Esophagus muscularis mucosa (tissue), 3 donors: Measurements from ENCODE around the gene REV1.

Experiments
- EP300 ChIP-seq: sonication (generic); formaldehyde crosslinking; IDR thresholded peaks from one replicate; pipeline ENCODE4 v1.6.1; 2017; ENCODE audit warnings: antibody characterized with exemption
- TF ChIP-seq, protein P1 (sequence below), 3 experiments: fragments of 200-600 bp in 2 of 3; fragments of 450-650 bp in 1 of 3; sonication (generic) in 2 of 3; IDR thresholded peaks; one replicate each; pipeline ENCODE4 v1.5.1; 2017 to 2019; ENCODE audit warnings: antibody characterized with exemption in 3 of 3, mild to moderate bottlenecking in 2 of 3, moderate library complexity in 1 of 3

DNA sequence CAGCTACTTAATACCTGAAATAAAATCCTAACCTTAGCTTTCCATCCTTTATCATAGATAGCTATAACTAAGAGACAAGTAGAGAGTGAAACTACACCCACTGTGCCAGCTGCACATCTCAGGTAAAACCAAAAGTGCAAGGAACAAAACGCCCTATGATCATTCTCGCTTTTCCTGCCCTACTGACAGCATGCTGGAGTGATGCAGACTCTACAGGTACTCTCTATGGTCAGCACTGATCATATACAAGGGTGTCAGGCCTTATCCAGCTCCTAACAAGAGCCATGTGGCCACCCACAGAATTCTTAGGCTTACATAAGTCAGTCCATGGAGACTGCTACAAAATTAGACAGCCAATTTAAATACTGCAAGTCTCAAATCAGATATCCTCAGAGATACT is 45.6 kb downstream of the REV1 start:
- TF ChIP-seq EP300 = no peak
- TF ChIP-seq, protein P1, sequence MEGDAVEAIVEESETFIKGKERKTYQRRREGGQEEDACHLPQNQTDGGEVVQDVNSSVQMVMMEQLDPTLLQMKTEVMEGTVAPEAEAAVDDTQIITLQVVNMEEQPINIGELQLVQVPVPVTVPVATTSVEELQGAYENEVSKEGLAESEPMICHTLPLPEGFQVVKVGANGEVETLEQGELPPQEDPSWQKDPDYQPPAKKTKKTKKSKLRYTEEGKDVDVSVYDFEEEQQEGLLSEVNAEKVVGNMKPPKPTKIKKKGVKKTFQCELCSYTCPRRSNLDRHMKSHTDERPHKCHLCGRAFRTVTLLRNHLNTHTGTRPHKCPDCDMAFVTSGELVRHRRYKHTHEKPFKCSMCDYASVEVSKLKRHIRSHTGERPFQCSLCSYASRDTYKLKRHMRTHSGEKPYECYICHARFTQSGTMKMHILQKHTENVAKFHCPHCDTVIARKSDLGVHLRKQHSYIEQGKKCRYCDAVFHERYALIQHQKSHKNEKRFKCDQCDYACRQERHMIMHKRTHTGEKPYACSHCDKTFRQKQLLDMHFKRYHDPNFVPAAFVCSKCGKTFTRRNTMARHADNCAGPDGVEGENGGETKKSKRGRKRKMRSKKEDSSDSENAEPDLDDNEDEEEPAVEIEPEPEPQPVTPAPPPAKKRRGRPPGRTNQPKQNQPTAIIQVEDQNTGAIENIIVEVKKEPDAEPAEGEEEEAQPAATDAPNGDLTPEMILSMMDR (IDR thresholded peaks at IDR 0.05) = no peak
